Heart left ventricle (tissue), 13 donors: ENCODE data around the gene CABLES2.

Experiments used
- CTCF ChIP-seq, 12 donors: fragments of 200-600 bp; sonication (generic) in 4 of 12; IDR thresholded peaks; one replicate each; pipeline versions ENCODE4 v1.5.0 to v1.8.0; 2018 to 2022; ENCODE audit warnings: antibody characterized with exemption in 12 of 12, mild to moderate bottlenecking in 5 of 12
- POLR2A ChIP-seq, 2 donors: fragments of 450-650 bp; IDR thresholded peaks; one replicate each; pipeline ENCODE4 v1.6.1; 2017; ENCODE audit warnings: antibody characterized with exemption in 2 of 2, mild to moderate bottlenecking in 2 of 2, moderate library complexity in 2 of 2
- donor health status: ischemic (EF 13 %, LVEDD 7.1; RV severe dilation, severe dysfunction).
- donor health status: DM: no; HTN: yes; CAD: no.
- donor health status: DM: no; HTN: no; CAD: no.
- donor health status: ischemic (EF 25% LVEDD 6.9; RV normal size, moderate dysfunction).
- donor health status: ischemic (EF 25% LVEDD 5.7; RV mildly dilated, moderate dysfunction).
- donor health status: ischemic (EF 35%, LVEDD 5.7; RV mildly dilated, moderate dysfunction).
- donor health status: nonischemic (EF 11% LVEDD 7.7; RV severe dilation, severe dysfunction).
- donor health status: DM: yes; HTN: yes; CAD: no.
- donor health status: PGD.
- donor health status: ischemic (EF 29% LVEDD 5.4; RV normal size, mild dysfunction).
- donor health status: nonischemic (EF 23%, LVEDD 6.1; RV moderate dilation, normal function).

GRCh38 chr20:62393335-62393665, 13.8 kb downstream of the CABLES2 start:
- TF ChIP-seq CTCF (IDR thresholded peaks at IDR 0.05): no peak
- no peak for TF ChIP-seq POLR2A (IDR thresholded peaks at IDR 0.05)
